ENCODE measurements around the gene ALDH1L2. TPM values are rescaled to one million over a fixed set of nuclear protein-coding genes. Genes with fewer than 3 reads are reported as not detected.

ALDH1L2 gene
- total RNA-seq, 2 donors from 2014 or later: 0.22 to 0.27 TPM

- no peaks in the 10 kb centered on the region for H3K27me3 ChIP-seq (ENCODE audit: control insufficient read depth, insufficient read depth, low read length, poor library complexity, severe bottlenecking)
- H3K4me3 Mint-ChIP-seq: no peak overlapping the region
- H3K36me3 ChIP-seq (ENCODE audit: control insufficient read depth, insufficient read depth, low read length): peaks cover 61% of the 10 kb centered on the region
- H3K4me3 ChIP-seq (ENCODE audit: low read length): no peak overlapping the region
- no peak overlapping the region for H3K9ac ChIP-seq (ENCODE audit: extremely low read depth, low read length, poor library complexity, severe bottlenecking)
- H3K4me1 ChIP-seq (ENCODE audit: control insufficient read depth, insufficient read depth, low read length): peaks cover 4% of the 10 kb centered on the region
- TF ChIP-seq CTCF (conservative IDR thresholded peaks at IDR 0.05): no peak
- peaks cover 19% of the 10 kb centered on the region for H3K4me1 Mint-ChIP-seq
- no peaks in the 10 kb centered on the region for H3K27me3 Mint-ChIP-seq (ENCODE audit: insufficient read depth)
- no peaks in the 10 kb centered on the region for H3K9me3 ChIP-seq (ENCODE audit: control insufficient read depth, low read length)
- 100% methylated on average over 1 of the region's 3 CpGs; no CpG with 5 or more reads in 1 of the 2 experiments for whole genome bisulfite sequencing, 2 experiments (ENCODE audit: insufficient coverage in 1 of 2, insufficient read length in 1 of 2)
- H3K9me3 Mint-ChIP-seq: no peaks in the 10 kb centered on the region
- H3K36me3 Mint-ChIP-seq (ENCODE audit: low read depth): peaks cover 41% of the 10 kb centered on the region
- no peak overlapping the region for H3K27ac ChIP-seq (ENCODE audit: low read depth, low read length)
- DNase-seq: no peak
- no peak overlapping the region for H3K27ac Mint-ChIP-seq
Observed at GRCh38 chr12:105113094-105113493, 28.8 kb upstream of the ALDH1L2 start.

GRCh38 chr12:105110851-105111250, 26.6 kb upstream of the ALDH1L2 start:
- H3K36me3 Mint-ChIP-seq (ENCODE audit: low read depth): peaks cover 24% of the 10 kb centered on the region
- H3K9me3 ChIP-seq (ENCODE audit: control insufficient read depth, low read length): no peaks in the 10 kb centered on the region
- no peak overlapping the region for H3K4me3 Mint-ChIP-seq
- H3K4me1 ChIP-seq (ENCODE audit: control insufficient read depth, insufficient read depth, low read length): peaks cover 4% of the 10 kb centered on the region
- WGBS, 2 experiments (ENCODE audit: insufficient coverage in 1 of 2, insufficient read length in 1 of 2): 82% methylated on average over 4 of the region's 4 CpGs; no CpG with 5 or more reads in 1 of the 2 experiments
- H3K27ac Mint-ChIP-seq: no peak overlapping the region
- peaks cover 12% of the 10 kb centered on the region for H3K27me3 ChIP-seq (ENCODE audit: control insufficient read depth, insufficient read depth, low read length, poor library complexity, severe bottlenecking)
- no peaks in the 10 kb centered on the region for H3K9me3 Mint-ChIP-seq
- no peak overlapping the region for H3K27ac ChIP-seq (ENCODE audit: low read depth, low read length)
- H3K27me3 Mint-ChIP-seq (ENCODE audit: insufficient read depth): peaks cover 10% of the 10 kb centered on the region
- no peak overlapping the region for H3K4me3 ChIP-seq (ENCODE audit: low read length)
- DNase-seq: no peak
- peaks cover 40% of the 10 kb centered on the region for H3K36me3 ChIP-seq (ENCODE audit: control insufficient read depth, insufficient read depth, low read length)
- no peak overlapping the region for H3K9ac ChIP-seq (ENCODE audit: extremely low read depth, low read length, poor library complexity, severe bottlenecking)
- H3K4me1 Mint-ChIP-seq: peaks cover 22% of the 10 kb centered on the region
- TF ChIP-seq CTCF (conservative IDR thresholded peaks at IDR 0.05): no peak

GRCh38 chr12:105109465-105110212, 25.4 kb upstream of the ALDH1L2 start:
- H3K36me3 ChIP-seq (ENCODE audit: control insufficient read depth, insufficient read depth, low read length): peaks cover 31% of the 10 kb centered on the region
- peak overlapping the region; percentile 42 for H3K9ac ChIP-seq (ENCODE audit: extremely low read depth, low read length, poor library complexity, severe bottlenecking)
- no peak for TF ChIP-seq CTCF (conservative IDR thresholded peaks at IDR 0.05)
- WGBS, 2 experiments (ENCODE audit: insufficient coverage in 1 of 2, insufficient read length in 1 of 2): 32 to 41% methylated on average over 4 to 12 of the region's 13 CpGs
- peaks cover 4% of the 10 kb centered on the region for H3K4me1 ChIP-seq (ENCODE audit: control insufficient read depth, insufficient read depth, low read length)
- Mint-ChIP-seq H3K4me3 (peak overlapping the region; percentile 89), H3K36me3 (ENCODE audit: low read depth) (peaks cover 14% of the 10 kb centered on the region), H3K27ac (peak overlapping the region; percentile 36), H3K9me3 (no peaks in the 10 kb centered on the region), H3K27me3 (ENCODE audit: insufficient read depth) (peaks cover 14% of the 10 kb centered on the region), H3K4me1 (peaks cover 22% of the 10 kb centered on the region)
- peak overlapping the region; percentile 92 for H3K4me3 ChIP-seq (ENCODE audit: low read length)
- H3K9me3 ChIP-seq (ENCODE audit: control insufficient read depth, low read length): peaks cover 4% of the 10 kb centered on the region
- DNase-seq: peak; percentile 59
- no peak overlapping the region for H3K27ac ChIP-seq (ENCODE audit: low read depth, low read length)
- H3K27me3 ChIP-seq (ENCODE audit: control insufficient read depth, insufficient read depth, low read length, poor library complexity, severe bottlenecking): peaks cover 24% of the 10 kb centered on the region
